GM12891 (cell line): Measurements from ENCODE around the gene PEF1.

Experiments
- POLR2A ChIP-seq: IDR thresholded peaks from 2 replicates; pipeline ENCODE4 v1.6.1; 2011; ENCODE audit warnings: low read depth, low read length, control low read depth
- POLR2AphosphoS5 ChIP-seq: IDR thresholded peaks from 2 replicates; pipeline ENCODE4 v1.6.1; 2011; ENCODE audit warnings: low read depth, low read length, control low read depth
- TAF1 ChIP-seq: IDR thresholded peaks from 2 replicates; pipeline ENCODE4 v1.6.1; 2011; ENCODE audit warnings: low read depth, low read length, control low read depth

DNA sequence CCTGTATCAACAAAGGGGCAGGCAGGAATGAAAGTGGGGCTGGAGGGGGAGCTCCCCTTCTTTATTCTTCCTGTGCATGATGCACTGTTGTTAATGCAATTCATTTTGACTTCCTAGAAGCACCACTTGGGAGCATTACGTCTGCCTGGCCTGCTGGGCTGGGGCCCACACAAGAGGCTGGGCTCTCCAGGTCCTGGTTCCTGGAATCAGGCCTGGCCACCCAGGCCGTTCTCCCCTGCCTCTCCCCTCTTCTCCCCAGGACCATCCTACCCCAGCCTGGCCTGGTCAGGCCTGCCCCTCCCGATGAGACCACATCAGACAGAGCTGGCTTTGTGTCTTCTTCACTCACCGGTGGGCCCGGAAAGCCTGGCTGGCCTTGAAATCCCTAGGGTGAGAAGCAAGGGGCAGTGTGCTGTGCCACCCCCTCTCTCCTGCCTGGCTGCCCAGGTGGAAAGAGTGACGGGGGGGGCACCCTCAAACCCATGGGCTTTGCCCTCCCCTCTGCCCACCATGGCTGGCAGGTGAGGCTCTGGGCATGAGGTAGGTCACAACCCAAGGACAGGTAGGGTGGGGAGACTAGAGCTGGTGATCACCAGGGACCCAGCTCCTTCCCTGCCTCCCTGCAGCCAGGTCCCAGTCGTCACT is 20.7 kb upstream of the PEF1 start:
- TF ChIP-seq POLR2AphosphoS5, result no peak
- no peak for TF ChIP-seq POLR2A
- TF ChIP-seq TAF1, result no peak
